ENCODE measurements around the gene SMIM11.
"Not testable (repeated sequence)": the region's sequence is repeated elsewhere in the genome, so short reads cannot be mapped to it uniquely, and the experiment has no call there.

- TF ChIP-seq EZH2phosphoT487 (IDR thresholded peaks at IDR 0.05; ENCODE audit: insufficient read depth, low read depth); EZH2 (IDR thresholded peaks at IDR 0.05; ENCODE audit: insufficient read depth, poor library complexity, severe bottlenecking): not testable (repeated sequence)
These were observed 25.2 kb downstream of the SMIM11 start for GRCh38 chr21:34400522-34400921.

All from GM23248 (cell line).